GM21423 (cell line): ENCODE data around the gene PRAMEF1.
"Not testable (repeated sequence)": the region's sequence is repeated elsewhere in the genome, so short reads cannot be mapped to it uniquely, and the experiment has no call there.

Experiments used
- ATAC-seq: cut with Tn5 transposase; IDR thresholded peaks from one replicate; pipeline ENCODE4 v1.9.1; 2021; ENCODE audit warnings: mild to moderate bottlenecking, moderate library complexity; ENCODE audit not compliant: unreplicated experiment

The PRAMEF1 gene

DNA sequence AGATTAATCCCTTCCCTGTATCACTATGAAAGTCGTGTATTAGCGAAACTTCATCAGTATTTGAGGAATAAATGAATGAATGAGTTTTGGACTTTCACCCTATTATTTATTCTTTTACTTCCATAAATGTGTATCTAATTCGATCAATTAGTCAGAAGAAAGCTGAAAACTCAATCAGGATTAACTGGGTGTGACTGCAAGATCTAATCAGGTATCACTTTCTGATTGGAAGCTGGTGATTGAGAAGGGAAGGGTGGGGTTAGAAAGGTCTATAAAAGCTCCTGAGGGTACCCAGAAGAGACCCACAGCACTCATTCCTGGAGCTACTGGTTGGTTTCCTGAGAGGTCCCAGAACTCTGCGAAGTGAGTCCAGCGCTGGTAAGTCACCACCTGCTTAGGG, at the start of gene PRAMEF1:
Gene PRAMEF1 (plus strand): TSS at position 301 of the 400 bp plus-strand sequence. CDS start 1,831 bp downstream, outside the sequence.
- ATAC-seq = not testable (repeated sequence)

- no peak for ATAC-seq
Observed at GRCh38 chr1:12741946-12742345, 49.3 kb upstream of the PRAMEF1 start.

DNA sequence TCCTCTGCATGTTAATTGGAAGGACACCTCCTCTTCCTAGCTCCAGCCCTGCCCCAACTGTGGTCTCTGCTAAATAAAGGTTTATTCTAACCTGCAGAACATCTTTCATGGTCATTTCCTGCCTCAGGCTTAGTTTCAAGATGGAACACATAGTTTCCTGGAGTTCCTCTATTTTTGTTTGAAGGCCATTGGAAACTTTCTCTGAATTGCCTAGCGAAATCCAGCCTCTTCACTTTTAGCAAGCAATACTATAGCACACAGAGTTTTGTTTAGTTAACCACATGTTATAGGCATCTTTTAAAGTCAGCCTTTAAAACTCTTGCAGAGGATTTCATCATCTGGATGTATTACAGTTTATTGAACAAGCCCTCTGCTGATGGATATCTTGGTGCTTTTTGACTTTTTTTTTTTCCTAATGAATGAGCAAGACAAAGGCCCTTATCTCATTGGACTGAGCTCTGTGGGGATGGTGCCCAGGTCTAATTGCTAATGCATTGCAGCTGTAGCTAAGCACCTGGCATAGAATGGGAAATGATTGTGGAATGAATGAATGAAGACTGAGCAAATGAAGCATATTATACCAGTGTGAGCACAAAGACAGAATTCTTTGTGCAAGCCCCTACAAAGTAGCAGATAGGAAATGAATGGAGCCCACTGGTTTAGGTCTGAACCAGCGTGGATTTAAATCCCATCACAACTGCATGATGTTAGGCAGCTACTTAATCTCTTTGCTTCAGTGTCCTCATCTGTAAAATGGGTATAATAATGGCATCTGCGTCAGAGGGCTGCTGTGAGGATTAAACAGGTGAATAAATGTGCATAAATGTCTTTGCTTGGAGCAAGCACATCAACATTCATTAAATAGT, 45.8 kb upstream of the PRAMEF1 start:
- no peak for ATAC-seq

- no peak for ATAC-seq
Observed at GRCh38 chr1:12745992-12746323, 45.2 kb upstream of the PRAMEF1 start, which contains the start of gene CFAP107. Gene CFAP107, plus strand, starts transcription at chr1:12746200. Its CDS starts 231 bp downstream, at chr1:12746431.

GRCh38 chr1:12748778-12749355, 42.3 kb upstream of the PRAMEF1 start:
- ATAC-seq = no peak

DNA sequence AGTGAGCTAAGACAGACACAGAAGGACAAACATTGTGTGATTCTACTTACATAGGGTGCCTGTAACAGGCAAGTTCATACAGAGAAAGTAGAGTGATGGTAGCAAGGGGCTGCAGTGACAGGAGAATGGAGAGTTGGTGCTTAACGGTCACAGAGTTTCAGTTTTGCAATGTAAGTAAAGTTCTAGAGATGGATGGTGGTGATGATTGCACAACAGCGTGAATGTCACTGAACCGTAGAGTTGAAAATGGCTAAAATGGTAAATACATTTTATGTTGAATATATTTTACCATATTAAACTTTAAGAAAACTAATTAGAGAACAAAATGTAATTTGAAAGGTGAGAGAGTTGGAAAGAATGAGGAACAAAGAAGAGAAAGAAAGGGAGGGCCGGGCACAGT, 36.5 kb upstream of the PRAMEF1 start:
- no peak for ATAC-seq

DNA sequence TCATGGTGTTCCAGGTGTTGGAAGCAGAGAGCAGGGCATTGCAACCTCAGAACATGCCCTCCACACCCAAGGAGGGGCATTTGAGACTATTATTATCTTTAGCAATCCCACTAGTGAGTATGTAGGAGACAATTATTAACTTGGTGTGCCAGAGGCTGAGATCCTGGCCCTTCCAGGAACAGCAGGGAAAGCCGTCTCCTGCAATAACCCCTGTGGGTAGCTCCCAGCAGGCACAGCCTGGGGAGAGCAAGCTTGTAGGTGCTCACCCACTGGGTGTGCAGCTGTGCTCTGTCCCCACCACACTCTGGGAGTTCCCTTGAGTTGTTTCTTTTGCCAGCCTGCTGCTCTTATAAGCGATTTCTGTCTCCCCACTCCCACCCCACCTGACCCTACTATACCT, 34.9 kb upstream of the PRAMEF1 start:
- no peak for ATAC-seq

- no peak for ATAC-seq
Observed at GRCh38 chr1:12756768-12757413, 34.3 kb upstream of the PRAMEF1 start.

DNA sequence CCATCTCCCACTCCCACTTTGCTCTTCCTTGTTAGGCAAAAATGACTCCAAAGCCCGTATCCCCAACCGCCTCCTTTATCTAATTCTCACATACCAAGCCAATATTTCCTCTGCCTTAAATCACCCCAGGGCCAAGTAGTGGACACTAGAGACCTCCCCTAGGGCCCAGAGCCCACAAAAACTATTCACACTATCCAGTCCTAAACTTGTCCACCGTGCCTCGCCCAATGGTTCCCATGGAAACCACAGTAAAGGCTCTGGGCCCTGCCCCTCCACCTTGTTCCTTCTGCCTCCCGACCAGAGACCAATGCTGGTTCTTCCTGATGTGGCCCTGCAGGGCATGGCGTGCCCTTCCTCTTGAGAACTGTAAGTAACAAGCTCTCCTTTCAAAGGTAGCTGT, 33.4 kb upstream of the PRAMEF1 start:
- ATAC-seq = no peak

DNA sequence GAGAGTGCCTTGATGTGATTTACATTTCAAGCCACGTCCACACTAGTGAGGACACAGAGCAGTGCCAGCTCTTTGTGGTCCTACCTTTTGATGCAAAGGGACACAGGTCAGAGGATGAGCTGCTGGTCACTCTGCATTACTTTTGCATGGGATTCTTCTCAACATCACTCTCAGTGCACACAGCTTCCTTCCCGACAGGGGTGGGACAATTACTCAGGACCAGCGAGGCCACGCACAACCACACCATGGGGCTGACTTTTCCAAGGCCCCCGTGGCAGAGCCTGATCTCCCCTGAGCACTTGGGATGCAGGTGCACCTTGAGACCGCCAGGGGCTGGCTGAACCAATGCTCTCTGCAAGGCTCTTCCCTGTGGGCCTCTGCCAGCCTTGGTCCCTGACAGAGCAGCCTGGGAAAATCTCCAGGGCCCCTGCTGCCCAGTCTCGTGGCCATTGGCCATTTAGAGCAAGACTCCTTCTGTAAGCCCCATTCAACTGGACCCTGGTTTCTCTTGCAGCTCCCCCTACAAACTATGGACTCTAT, 30.9 kb upstream of the PRAMEF1 start:
- ATAC-seq = no peak

GRCh38 chr1:12761781-12762180, 29.4 kb upstream of the PRAMEF1 start:
- no peak for ATAC-seq

DNA sequence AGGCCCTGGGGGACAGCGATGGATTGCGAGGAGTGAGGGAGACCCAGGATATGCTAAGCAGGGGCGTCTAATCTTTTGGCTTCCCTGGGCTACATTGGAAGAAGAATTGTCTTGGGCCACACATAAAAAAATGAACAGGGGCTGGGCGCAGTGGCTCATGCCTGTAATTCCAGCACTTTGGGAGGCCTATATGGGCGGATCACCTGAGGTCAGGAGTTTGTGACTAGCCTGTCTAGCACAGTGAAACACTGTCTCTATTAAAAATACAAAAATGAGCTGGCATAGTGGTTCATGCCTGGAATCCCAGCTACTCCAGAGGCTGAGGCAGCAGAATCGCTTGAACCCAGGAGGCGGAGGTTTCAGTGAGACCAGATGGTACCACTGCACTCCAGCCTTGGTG, 28.4 kb upstream of the PRAMEF1 start:
- ATAC-seq = no peak

DNA sequence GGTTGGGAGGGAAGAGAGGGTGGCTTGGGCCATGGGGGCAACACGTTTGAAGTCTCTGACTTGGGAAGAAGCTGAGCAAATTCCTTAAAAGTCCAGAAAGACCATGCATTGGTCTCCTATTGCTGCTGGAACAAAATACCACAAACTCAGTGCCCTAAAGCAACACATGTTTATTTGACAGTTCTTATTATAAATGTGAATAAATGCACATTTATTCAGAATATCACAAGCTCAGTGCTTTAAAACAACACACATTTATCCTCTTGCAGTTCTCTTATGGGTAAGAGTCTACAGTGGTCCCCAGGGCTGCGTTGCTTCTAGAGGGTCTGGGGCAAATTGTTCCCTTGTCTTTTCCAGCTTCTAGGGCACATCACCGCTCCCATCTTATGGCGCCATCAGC, 27.7 kb upstream of the PRAMEF1 start:
- ATAC-seq = no peak

- no peak for ATAC-seq
Observed at GRCh38 chr1:12764016-12764415, 27.2 kb upstream of the PRAMEF1 start.

DNA sequence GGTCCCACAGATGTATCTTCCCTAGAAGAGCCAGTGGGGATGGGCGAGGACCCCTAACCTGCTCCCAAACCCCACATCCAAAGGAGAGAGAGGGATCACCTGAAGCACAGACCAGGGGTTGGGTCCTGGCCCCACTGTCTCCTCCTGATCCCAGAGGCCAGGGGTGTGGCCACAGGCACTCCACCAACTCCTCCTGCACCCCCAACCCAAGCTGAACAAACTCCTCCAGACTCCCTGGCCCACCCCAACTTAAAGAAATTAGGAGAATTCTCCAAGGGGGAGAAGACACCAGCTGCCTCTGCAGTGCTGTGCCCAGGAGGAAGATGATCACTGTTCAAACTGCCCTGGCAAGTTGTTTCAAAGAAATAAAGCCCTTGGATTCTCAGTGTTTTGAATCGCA, 22.2 kb upstream of the PRAMEF1 start:
- no peak for ATAC-seq

GRCh38 chr1:12769976-12770505, 21.2 kb upstream of the PRAMEF1 start:
- ATAC-seq = no peak

DNA sequence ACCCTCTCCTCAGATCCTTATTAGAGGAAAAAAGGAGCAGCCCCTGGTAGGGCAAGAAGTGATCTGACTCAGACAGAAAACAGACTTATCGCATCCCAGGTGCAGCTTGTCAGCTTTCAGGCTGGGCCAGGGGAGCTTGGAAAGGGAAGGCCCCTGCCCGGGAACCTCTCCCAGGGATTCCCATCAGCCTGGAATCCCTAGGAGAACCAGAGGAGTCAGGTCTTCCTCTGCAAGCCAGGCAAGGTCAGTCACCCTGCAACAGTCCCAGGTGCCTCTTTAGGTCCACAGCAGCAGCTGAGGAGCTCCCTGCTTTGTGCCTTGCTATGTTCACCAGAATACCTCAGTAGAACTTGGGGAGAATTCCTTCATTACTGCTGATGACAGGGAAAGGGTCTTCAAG, 20.6 kb upstream of the PRAMEF1 start:
- no peak for ATAC-seq

DNA sequence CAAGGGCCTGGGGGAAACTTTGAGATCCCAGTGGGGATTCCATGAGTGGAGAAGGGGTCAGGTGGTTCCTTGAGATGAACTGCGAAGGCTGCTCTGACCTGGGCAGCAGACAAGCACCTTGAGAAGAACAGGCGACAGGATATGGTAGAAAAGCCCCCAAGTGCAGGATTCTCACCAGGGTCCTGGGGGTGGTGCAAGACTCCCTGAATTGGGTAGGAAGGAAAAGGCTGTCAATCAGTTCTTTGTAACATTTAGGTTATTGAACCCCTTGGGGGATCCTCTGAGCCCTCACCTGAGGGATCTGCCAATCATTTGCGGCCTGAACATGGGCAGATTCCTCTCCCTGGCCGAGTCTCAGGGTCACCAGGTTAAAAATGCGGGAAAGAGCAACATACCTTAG, 20.0 kb upstream of the PRAMEF1 start:
- no peak for ATAC-seq

DNA sequence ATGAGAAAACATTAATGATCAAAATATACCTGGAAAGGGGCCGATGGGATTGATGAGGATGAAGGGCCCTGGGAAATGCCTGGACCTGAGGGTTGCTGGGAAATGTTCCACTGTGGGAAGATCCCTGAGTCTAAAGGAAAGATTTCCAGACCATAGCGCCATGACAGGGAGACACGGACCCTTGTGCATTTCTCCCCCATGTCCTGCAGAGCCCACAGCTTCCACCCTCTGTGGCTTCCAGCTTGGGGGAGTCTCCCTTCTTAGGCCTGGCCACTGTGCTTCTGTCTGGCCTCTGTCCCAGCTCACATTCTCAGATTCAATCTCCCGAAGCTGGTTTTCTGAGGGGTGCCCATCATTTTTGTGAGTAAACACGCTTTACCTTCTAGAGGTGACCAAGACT, 18.7 kb upstream of the PRAMEF1 start:
- no peak for ATAC-seq

DNA sequence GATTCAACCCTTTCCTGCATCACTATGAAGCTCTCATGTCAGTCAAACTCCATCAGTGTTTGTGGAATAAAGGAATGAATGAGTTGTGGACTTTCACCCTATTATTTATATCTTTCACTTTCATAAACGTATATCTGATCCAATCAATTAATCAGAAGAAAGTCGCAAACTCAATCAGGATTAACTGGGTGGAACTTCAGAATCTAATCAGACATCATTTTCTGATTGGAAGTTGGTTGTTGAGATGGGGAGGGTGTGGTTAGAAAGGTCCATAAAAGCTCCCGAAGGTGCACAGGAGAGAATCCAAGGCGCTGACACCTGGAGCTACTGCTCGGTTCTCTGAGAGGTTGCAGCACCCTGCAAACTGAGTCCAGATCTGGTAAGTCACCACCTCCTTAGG, 17.8 kb upstream of the PRAMEF1 start, which contains the start of gene PRAMEF12:
Gene PRAMEF12 (plus strand): TSS at position 301 of the 400 bp plus-strand sequence. CDS start 1,130 bp downstream, outside the sequence.
- ATAC-seq = no peak

DNA sequence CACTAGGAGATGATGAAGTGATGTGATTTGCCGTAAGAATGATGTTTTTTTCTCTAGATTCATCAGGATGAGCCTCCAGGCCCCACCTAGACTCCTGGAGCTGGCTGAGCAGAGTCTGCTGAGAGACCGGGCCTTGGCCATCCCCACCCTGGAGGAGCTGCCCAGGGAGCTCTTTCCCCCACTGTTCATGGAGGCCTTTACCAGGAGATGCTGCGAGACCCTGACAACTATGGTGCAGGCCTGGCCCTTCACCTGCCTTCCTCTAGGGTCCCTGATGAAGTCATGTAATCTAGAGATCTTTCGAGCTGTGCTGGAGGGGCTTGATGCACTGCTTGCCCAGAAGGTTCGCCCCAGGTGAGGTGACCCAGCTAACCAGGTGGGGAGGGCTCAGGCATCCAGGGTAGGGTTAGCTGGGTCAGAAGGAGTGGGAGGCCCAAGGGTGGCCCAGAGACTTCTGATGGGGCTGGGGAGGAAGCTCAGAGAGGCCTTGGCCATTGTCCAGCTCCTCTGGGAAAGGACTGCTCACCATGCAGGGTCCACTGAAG, 16.3 kb upstream of the PRAMEF1 start:
- no peak for ATAC-seq
